H1 (cell line): Measurements from ENCODE around the gene MPV17L2. TPM values are rescaled to one million over a fixed set of nuclear protein-coding genes. Genes with fewer than 3 reads are reported as not detected.

Experiments used
- CTCF ChIA-PET: fragments of 300-600 bp; sonication (Branson Sonifier 250); formaldehyde crosslinking; loops from one replicate; lab custom pipeline; 2021; ENCODE audit not compliant: partially characterized antibody; lab: Charles Lee
- POLR2A ChIA-PET: fragments of 300-600 bp; sonication (Branson Sonifier 250); formaldehyde crosslinking; loops from one replicate; lab custom pipeline; 2021; ENCODE audit warnings: inconsistent platforms; ENCODE audit not compliant: partially characterized antibody; lab: Charles Lee
- DNase-seq, 2 experiments: peaks; one replicate each; pipeline versions ENCODE4 v3.0.0 to v3.0.0-alpha.2; 2010 to 2022; ENCODE audit warnings: low spot score in 2 of 2, low read depth in 1 of 2, mixed read lengths in 1 of 2
- FAIRE-seq: peaks from 2 replicates; lab custom pipeline; 2011; peaks lifted over from hg19 to GRCh38; lab: Jason Lieb, UNC
- H2AFZ ChIP-seq: 2 replicates; pipeline ENCODE4 v1.8.1; 2012; ENCODE audit warnings: low read length, inconsistent platforms
- H2AK5ac ChIP-seq: 2 replicates; pipeline ENCODE4 v1.6.1; 2013; ENCODE audit warnings: low read depth, low read length
- H2BK120ac ChIP-seq: replicated peaks from 2 replicates; pipeline ENCODE3; 2013; ENCODE audit warnings: low read depth, low read length, inconsistent platforms
- H2BK12ac ChIP-seq: 2 replicates; pipeline ENCODE4 v1.6.1; 2013; ENCODE audit warnings: low read depth, low read length
- H2BK15ac ChIP-seq: 2 replicates; pipeline ENCODE4 v1.6.1; 2013; ENCODE audit warnings: low read length
- H2BK20ac ChIP-seq: 2 replicates; pipeline ENCODE4 v1.6.1; 2013; ENCODE audit warnings: low read length
- H2BK5ac ChIP-seq: 2 replicates; pipeline ENCODE4 v1.6.1; 2013; ENCODE audit warnings: low read depth, low read length
- H3K14ac ChIP-seq: 2 replicates; pipeline ENCODE4 v1.6.1; 2013; ENCODE audit warnings: inconsistent platforms; ENCODE audit not compliant: insufficient read length
- H3K18ac ChIP-seq: 2 replicates; pipeline ENCODE4 v1.6.1; 2013; ENCODE audit warnings: low read length; ENCODE audit errors: extremely low read depth
- H3K23ac ChIP-seq: 2 replicates; pipeline ENCODE4 v1.6.1; 2013; ENCODE audit warnings: inconsistent platforms; ENCODE audit not compliant: insufficient read length
- H3K23me2 ChIP-seq: 2 replicates; pipeline ENCODE4 v1.6.1; 2013; ENCODE audit warnings: low read depth, low read length
- H3K27ac ChIP-seq: 2 replicates; pipeline ENCODE4 v1.6.1; 2011; ENCODE audit warnings: low read depth, low read length, inconsistent platforms
- H3K27me3 ChIP-seq, 4 experiments: replicated peaks in 1 of 4; 1 replicate in 1 of 4; 2 replicates in 3 of 4; pipeline versions ENCODE4 v1.6.1 to v1.8.1; 2011 to 2013; ENCODE audit warnings: low read length in 3 of 4, mild to moderate bottlenecking in 3 of 4, inconsistent platforms in 2 of 4, mixed read lengths in 2 of 4, moderate library complexity in 1 of 4; ENCODE audit not compliant: control insufficient read depth in 3 of 4, insufficient read depth in 3 of 4; ENCODE audit errors: extremely low read depth in 1 of 4
- H3K36me3 ChIP-seq, 4 experiments: 2 replicates each; pipeline versions ENCODE4 v1.6.1 to v1.8.1; 2011 to 2013; ENCODE audit warnings: mild to moderate bottlenecking in 4 of 4, low read length in 3 of 4, moderate library complexity in 2 of 4, control low read depth in 1 of 4, inconsistent platforms in 1 of 4; ENCODE audit not compliant: insufficient read depth in 4 of 4, control insufficient read depth in 2 of 4
- H3K4ac ChIP-seq: replicated peaks from 2 replicates; pipeline ENCODE3; 2013; ENCODE audit warnings: low read length, low read depth, mixed read lengths, inconsistent platforms; ENCODE audit not compliant: insufficient read length
- H3K4me1 ChIP-seq, 4 experiments: replicated peaks in 1 of 4; 1 replicate in 1 of 4; 2 replicates in 3 of 4; pipeline versions ENCODE4 v1.6.1 to v1.8.1; 2011 to 2013; ENCODE audit warnings: low read length in 3 of 4, inconsistent platforms in 2 of 4, mixed read lengths in 1 of 4; ENCODE audit not compliant: insufficient read depth in 4 of 4, control insufficient read depth in 3 of 4
- H3K4me2 ChIP-seq, 2 experiments: 2 replicates each; pipeline versions ENCODE4 v1.6.1 to v1.8.1; 2011 to 2013; ENCODE audit warnings: low read depth in 2 of 2, low read length in 2 of 2, control low read depth in 1 of 2, inconsistent platforms in 1 of 2, mild to moderate bottlenecking in 1 of 2; ENCODE audit not compliant: insufficient read depth in 1 of 2
- H3K4me3 ChIP-seq, 4 experiments: fragments of 200-600, 300-600 bp in 1 of 4; sonication (generic), shearing (Covaris generic), sonication (Bioruptor Twin) in 1 of 4; 2 replicates each; pipeline versions ENCODE4 v1.5.1 to v1.8.1; 2011 to 2016; ENCODE audit warnings: low read length in 4 of 4, low read depth in 3 of 4, control low read depth in 2 of 4, inconsistent platforms in 2 of 4, mild to moderate bottlenecking in 2 of 4, mixed read lengths in 1 of 4, moderate library complexity in 1 of 4; ENCODE audit not compliant: insufficient read depth in 2 of 4; ENCODE audit errors: extremely low read depth in 1 of 4
- H3K56ac ChIP-seq: replicated peaks from 2 replicates; pipeline ENCODE3; 2013; ENCODE audit warnings: low read depth, mild to moderate bottlenecking, mixed read lengths, low read length, inconsistent platforms; ENCODE audit not compliant: insufficient read length
- H3K79me1 ChIP-seq: 2 replicates; pipeline ENCODE4 v1.6.1; 2013; ENCODE audit warnings: low read depth, low read length, control low read depth
- H3K79me2 ChIP-seq, 2 experiments: 2 replicates each; pipeline versions ENCODE4 v1.6.1 to v1.8.1; 2012 to 2013; ENCODE audit warnings: low read length in 2 of 2, mild to moderate bottlenecking in 2 of 2, inconsistent platforms in 1 of 2; ENCODE audit not compliant: insufficient read depth in 2 of 2, control insufficient read depth in 1 of 2
- H3K9ac ChIP-seq, 4 experiments: replicated peaks in 1 of 4; 1 replicate in 1 of 4; 2 replicates in 3 of 4; pipeline versions ENCODE4 v1.6.1 to v1.8.1; 2011 to 2013; ENCODE audit warnings: low read depth in 3 of 4, low read length in 3 of 4, control low read depth in 2 of 4, mild to moderate bottlenecking in 2 of 4, moderate library complexity in 2 of 4, inconsistent platforms in 1 of 4; ENCODE audit errors: extremely low read depth in 1 of 4
- H3K9me3 ChIP-seq, 2 experiments: 2 replicates each; pipeline versions ENCODE4 v1.6.1 to v1.8.1; 2012 to 2013; ENCODE audit warnings: mild to moderate bottlenecking in 2 of 2, moderate library complexity in 2 of 2, control low read depth in 1 of 2, inconsistent platforms in 1 of 2, low read depth in 1 of 2, low read length in 1 of 2, mixed read lengths in 1 of 2; ENCODE audit not compliant: insufficient read depth in 2 of 2
- H4K20me1 ChIP-seq, 2 experiments: replicated peaks in 1 of 2; 2 replicates each; pipeline versions ENCODE3 to v1.8.1; 2011 to 2013; ENCODE audit warnings: inconsistent platforms in 2 of 2, low read length in 2 of 2, mild to moderate bottlenecking in 1 of 2; ENCODE audit not compliant: insufficient read depth in 2 of 2, control insufficient read depth in 1 of 2
- H4K5ac ChIP-seq: 2 replicates; pipeline ENCODE4 v1.6.1; 2013; ENCODE audit warnings: low read length, low read depth, mixed read lengths, inconsistent platforms; ENCODE audit not compliant: insufficient read length
- H4K8ac ChIP-seq: 2 replicates; pipeline ENCODE4 v1.8.0; 2013; ENCODE audit warnings: mild to moderate bottlenecking, moderate library complexity, low read length, inconsistent platforms; ENCODE audit not compliant: insufficient read depth; ENCODE audit errors: extremely low read depth
- H4K91ac ChIP-seq: replicated peaks from 2 replicates; pipeline ENCODE3; 2013; ENCODE audit warnings: low read length, mixed read lengths, inconsistent platforms; ENCODE audit not compliant: insufficient read length
- CEBPB ChIP-seq: IDR thresholded peaks from 2 replicates; pipeline ENCODE4 v1.6.1; 2012; ENCODE audit warnings: low read depth, low read length
- EP300 ChIP-seq, 2 experiments: IDR thresholded peaks; 1 replicate in 1 of 2; 2 replicates in 1 of 2; pipeline ENCODE4 v1.6.1; 2011 to 2012; ENCODE audit warnings: low read depth in 2 of 2, low read length in 2 of 2, mild to moderate bottlenecking in 2 of 2, borderline replicate concordance in 1 of 2, inconsistent platforms in 1 of 2, moderate library complexity in 1 of 2
- HDAC6 ChIP-seq: IDR thresholded peaks from one replicate; pipeline ENCODE4 v1.7.1; 2012; ENCODE audit warnings: low read depth, mild to moderate bottlenecking, inconsistent platforms, low read length, moderate library complexity
- KDM4A ChIP-seq: IDR thresholded peaks from one replicate; pipeline ENCODE4 v1.7.1; 2012; ENCODE audit warnings: low read depth, mild to moderate bottlenecking, moderate library complexity, low read length, inconsistent platforms; ENCODE audit not compliant: severe bottlenecking
- MAX ChIP-seq: IDR thresholded peaks from 2 replicates; pipeline ENCODE4 v1.6.1; 2012; ENCODE audit warnings: inconsistent platforms
- POLR2AphosphoS5 ChIP-seq: IDR thresholded peaks from 2 replicates; pipeline ENCODE4 v1.6.1; 2011; ENCODE audit warnings: low read depth, low read length
- RBBP5 ChIP-seq: IDR thresholded peaks from 2 replicates; pipeline ENCODE4 v1.7.1; 2012; ENCODE audit warnings: low read depth, mild to moderate bottlenecking, inconsistent platforms, low read length, moderate library complexity, borderline replicate concordance
- SAP30 ChIP-seq: fragments of 300-600 bp; sonication (generic); IDR thresholded peaks from 2 replicates; pipeline ENCODE4 v1.7.1; 2012; ENCODE audit warnings: low read length, moderate library complexity, mild to moderate bottlenecking, inconsistent platforms; ENCODE audit not compliant: insufficient read depth, insufficient replicate concordance
- SIX5 ChIP-seq: IDR thresholded peaks from 2 replicates; pipeline ENCODE4 v1.6.1; 2011; ENCODE audit warnings: mild to moderate bottlenecking, low read depth, low read length
- SP1 ChIP-seq: IDR thresholded peaks from 2 replicates; pipeline ENCODE4 v1.6.1; 2011; ENCODE audit warnings: low read depth, low read length
- TBP ChIP-seq: IDR thresholded peaks from 2 replicates; pipeline ENCODE4 v1.6.1; 2011; ENCODE audit warnings: low read depth, low read length, improper control_type of control experiment
- TEAD4 ChIP-seq: IDR thresholded peaks from 2 replicates; pipeline ENCODE4 v1.6.1; 2012; ENCODE audit warnings: low read depth, low read length, inconsistent platforms, mixed read lengths
- ZNF274 ChIP-seq: IDR thresholded peaks from 2 replicates; pipeline ENCODE4 v1.7.0; 2012; ENCODE audit warnings: low read length, borderline replicate concordance; ENCODE audit errors: extremely low read depth
- WGBS, 2 experiments: shearing (Covaris generic) in 1 of 2; methylation state at CpG; one replicate each; pipeline versions ENCODE4 v1.1.6 to v1.1.7; 2013 to 2015; ENCODE audit warnings: low lambda C conversion rate in 2 of 2, mixed read lengths in 2 of 2, inconsistent platforms in 1 of 2, low coverage in 1 of 2, missing lambda C conversion rate in 1 of 2; ENCODE audit not compliant: insufficient replicate concordance in 2 of 2, insufficient coverage in 1 of 2, insufficient read length in 1 of 2; ENCODE audit errors: extremely low coverage in 1 of 2, missing lambda C conversion rate in 1 of 2; 5-methylcytosine and 5-hydroxymethylcytosine counted together
- polyA plus RNA-seq, 7 experiments: library from polyadenylated mRNA; depleted of rRNA in 3 of 7; stranded (reverse) in 5 of 7; unstranded in 2 of 7; fragments of >200 nt in 5 of 7; fragments of 200-250 nt in 2 of 7; gene quantifications; 1 replicate in 5 of 7; 2 replicates in 1 of 7; 4 replicates in 1 of 7; pipeline versions ENCODE4 v1.2.1 to v1.2.3, GENCODE V29; 2011 to 2013; ENCODE audit warnings: missing spikeins in 2 of 7, mixed read lengths in 2 of 7
- total RNA-seq: library from RNA; stranded (reverse); fragmentation: NEBNext Ultra II Directional; extraction: Animal tissue kit (Norgen Biotek cat#: 25700); gene quantifications from 2 replicates; pipeline ENCODE4 v1.2.1, GENCODE V29; 2021

MPV17L2 gene
- total and polyA plus RNA-seq, 2 of the 8 experiments (the other 6 are each of a cell fraction or from before 2014, with no cell fraction given): 24.2 to 82.6 TPM

- 91% methylated on average over 19 of the region's 24 CpGs; no CpG with 5 or more reads in 1 of the 2 experiments for WGBS, 2 experiments
- Histone ChIP-seq H3K36me3 (peaks cover 6 to 9% (median 8%) of the 10 kb centered on the region in 4 experiments; a peak in 7 of 8 replicates), H2BK5ac (no peak overlapping the region), H3K4me1 (peaks cover 0 to 11% (median 7%) of the 10 kb centered on the region in 4 experiments; a peak in 5 of 7 replicates), H3K27me3 (no peaks in the 10 kb centered on the region; a peak in 1 of 7 replicates), H2BK15ac (no peak overlapping the region), H4K91ac (no peak overlapping the region), H3K9ac (no peak overlapping the region), H3K18ac (no peak overlapping the region), H4K5ac (no peak overlapping the region), H2AFZ (no peak overlapping the region), H3K56ac (no peak overlapping the region), H3K79me1 (peaks cover 5% of the 10 kb centered on the region), H2BK120ac (no peak overlapping the region), H3K23ac (no peak overlapping the region), H3K9me3 (no peaks in the 10 kb centered on the region), H4K20me1 (peaks cover 1 to 16% of the 10 kb centered on the region in 2 experiments), H3K23me2 (peaks cover 12% of the 10 kb centered on the region), H3K14ac (no peak overlapping the region), H4K8ac (no peak overlapping the region), H3K4me3 (peak overlapping the region in 1 of 4 experiments; percentile 73; a peak in 1 of 8 replicates), H3K4me2 (no peak overlapping the region; a peak in 1 of 4 replicates), H2AK5ac (no peak overlapping the region), H2BK12ac (no peak overlapping the region), H3K4ac (no peak overlapping the region), H3K79me2 (0 out of 4 replicates have a peak, but pooled peaks cover 0 to 4% of the 10 kb centered on the region in 2 experiments), H3K27ac (no peak overlapping the region), H2BK20ac (no peak overlapping the region)
- FAIRE-seq (no peak), DNase-seq (no peak)
- CTCF ChIA-PET: interaction anchor here (0.6 to 11.5 kb wide), 4 partner anchors 11 to 115 kb away, joined by 4 to 305 read pairs (median 11); a partner anchor contains a TSS
- POLR2A ChIA-PET: interaction anchor here (0.7 to 1.6 kb wide), 4 partner anchors 9 to 79 kb away, joined by 3 to 7 read pairs (median 4); partner anchors contain the start of gene JUND
- no peak for TF ChIP-seq MAX
- no peak for TF ChIP-seq CEBPB
- TF ChIP-seq TEAD4: no peak
- no peak for TF ChIP-seq POLR2AphosphoS5
- TF ChIP-seq SIX5: no peak
- TF ChIP-seq ZNF274: no peak
- no peak for TF ChIP-seq KDM4A
- no peak for TF ChIP-seq HDAC6
- TF ChIP-seq SP1: no peak
- no peak for TF ChIP-seq SAP30
- TF ChIP-seq EP300 (IDR thresholded peaks at IDR 0.05; ENCODE audit: borderline replicate concordance in 1 of 2, low read depth in 2 of 2, low read length in 2 of 2): no peak
- no peak for TF ChIP-seq TBP
- no peak for TF ChIP-seq RBBP5
Observed at GRCh38 chr19:18202397-18202777, 9.4 kb downstream of the MPV17L2 start.
